Measurements from ENCODE around the gene IL18R1. TPM values are rescaled to one million over a fixed set of nuclear protein-coding genes. Genes with fewer than 3 reads are reported as not detected.

The IL18R1 gene
- total RNA-seq, 1 donor, result 4.7 TPM

- TF ChIP-seq CTCF (IDR thresholded peaks at IDR 0.05; ENCODE audit: insufficient read depth, low read length), result no peak
These were observed 19.7 kb upstream of the IL18R1 start for GRCh38 chr2:102335871-102336366.

GRCh38 chr2:102336502-102336945, 19.1 kb upstream of the IL18R1 start:
- H3K4me3 ChIP-seq (ENCODE audit: low read depth, low read length), result peak overlapping the region; percentile 35
- no peak for TF ChIP-seq CTCF (IDR thresholded peaks at IDR 0.05; ENCODE audit: insufficient read depth, low read length)
- peak; percentile 88 for DNase-seq (ENCODE audit: low read depth)

More at GRCh38 chr2:102335871-102336366, 19.7 kb upstream of the IL18R1 start:
- peak; percentile 45 for DNase-seq (ENCODE audit: low read depth)
- no peak overlapping the region for H3K4me3 ChIP-seq (ENCODE audit: low read depth, low read length)

DNA sequence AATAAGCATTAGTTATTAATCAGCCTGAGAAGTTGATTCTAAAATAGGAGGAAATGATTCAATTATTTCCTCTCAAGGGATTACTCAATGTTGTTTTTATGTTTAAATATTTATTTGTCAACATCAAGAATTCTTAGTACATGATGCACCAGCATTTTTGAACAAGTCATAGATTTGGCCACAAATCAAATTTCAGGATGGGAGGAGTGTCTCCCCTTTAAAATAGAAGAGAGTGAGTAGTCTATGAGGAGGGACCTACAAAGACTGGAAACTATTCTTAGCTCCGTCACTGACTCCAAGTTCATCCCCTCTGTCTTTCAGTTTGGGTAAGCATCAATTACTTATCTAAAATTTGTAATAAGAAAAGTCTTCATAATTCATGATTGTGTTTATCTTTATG, 18.6 kb upstream of the IL18R1 start:
- no peak for TF ChIP-seq CTCF (IDR thresholded peaks at IDR 0.05; ENCODE audit: insufficient read depth, low read length)
- peak; percentile 72 for DNase-seq (ENCODE audit: low read depth)
- H3K4me3 ChIP-seq (ENCODE audit: low read depth, low read length), result no peak overlapping the region

DNA sequence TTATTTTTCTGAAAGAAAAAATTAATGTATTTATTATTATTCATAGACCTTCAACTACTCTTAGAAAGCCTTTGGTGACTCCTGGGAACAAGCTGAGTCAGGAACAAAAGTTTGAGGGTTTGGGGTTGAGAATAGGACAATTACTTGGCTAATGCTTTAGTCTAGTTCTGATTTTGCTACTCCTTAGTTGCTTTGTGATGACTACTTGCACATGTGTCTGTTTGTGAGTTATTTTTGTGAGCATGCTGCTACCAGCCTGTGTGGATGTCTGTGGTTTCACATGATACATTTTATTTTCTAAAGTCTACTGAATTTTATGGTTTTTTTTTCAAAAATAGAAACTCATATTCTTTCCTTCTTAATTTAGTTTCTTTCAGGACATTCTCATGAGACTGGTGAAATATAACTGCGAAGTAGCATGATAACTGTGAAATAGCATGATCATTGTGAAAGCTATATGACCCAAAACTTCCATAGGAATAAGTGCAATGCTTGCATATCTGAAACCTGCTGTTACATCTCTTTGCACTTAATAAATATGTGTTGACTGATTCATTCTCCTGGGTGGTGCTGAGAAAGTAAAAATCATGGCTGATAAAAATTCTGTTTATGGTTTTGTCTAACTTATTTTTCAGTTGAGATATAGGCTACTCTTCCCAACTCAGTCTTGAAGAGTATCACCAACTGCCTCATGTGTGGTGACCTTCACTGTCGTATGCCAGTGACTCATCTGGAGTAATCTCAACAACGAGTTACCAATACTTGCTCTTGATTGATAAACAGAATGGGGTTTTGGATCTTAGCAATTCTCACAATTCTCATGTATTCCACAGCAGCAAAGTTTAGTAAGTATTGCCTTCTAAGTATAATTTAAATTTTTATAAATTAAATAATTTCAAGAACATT, 17.9 kb upstream of the IL18R1 start:
- no peak for TF ChIP-seq CTCF (IDR thresholded peaks at IDR 0.05; ENCODE audit: insufficient read depth, low read length)
- peak; percentile 44 for DNase-seq (ENCODE audit: low read depth)
- no peak overlapping the region for H3K4me3 ChIP-seq (ENCODE audit: low read depth, low read length)

DNA sequence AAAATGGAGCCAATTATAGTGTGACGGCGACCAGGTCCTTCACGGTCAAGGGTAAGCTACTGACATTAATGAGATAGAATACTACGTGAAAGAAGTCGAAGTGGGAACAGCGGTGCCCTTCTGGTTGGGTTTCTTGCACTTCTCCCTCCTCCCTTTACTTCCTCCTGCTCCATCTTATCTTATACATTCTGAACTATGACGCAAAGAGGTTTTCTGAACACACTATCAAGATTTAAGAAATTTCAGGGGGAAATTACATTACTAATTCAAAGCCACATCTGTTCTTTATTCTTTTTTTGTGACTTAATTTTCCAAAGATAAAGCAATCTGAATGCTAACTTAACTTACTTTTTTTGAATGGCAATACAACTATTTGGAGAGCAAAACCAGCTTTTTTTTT, 14.8 kb upstream of the IL18R1 start:
- no peak for TF ChIP-seq CTCF (IDR thresholded peaks at IDR 0.05; ENCODE audit: insufficient read depth, low read length)
- no peak overlapping the region for H3K4me3 ChIP-seq (ENCODE audit: low read depth, low read length)
- no peak for DNase-seq (ENCODE audit: low read depth)

GRCh38 chr2:102342888-102343287, 12.7 kb upstream of the IL18R1 start:
- peak; percentile 70 for DNase-seq (ENCODE audit: low read depth)
- no peak overlapping the region for H3K4me3 ChIP-seq (ENCODE audit: low read depth, low read length)
- peak; percentile 72 for TF ChIP-seq CTCF (IDR thresholded peaks at IDR 0.05; ENCODE audit: insufficient read depth, low read length)

All from fibroblast of the aortic adventitia (primary cell).